PC-3 (cell line): ENCODE data around the gene METRN.

Experiments used
- CTCF ChIP-seq: fragments of 300-600 bp; sonication (generic); conservative IDR thresholded peaks from 2 replicates; pipeline ENCODE4 v1.5.1; 2017; ENCODE audit warnings: antibody characterized with exemption, low read depth, mild to moderate bottlenecking, low read length
- EZH2 ChIP-seq: fragments of 300-600 bp; sonication (generic); IDR thresholded peaks from one replicate; pipeline ENCODE4 v1.6.1; 2017; ENCODE audit warnings: antibody characterized with exemption, mild to moderate bottlenecking, low read length; ENCODE audit not compliant: unreplicated experiment
- EZH2phosphoT487 ChIP-seq: fragments of 300-600 bp; sonication (generic); IDR thresholded peaks from 2 replicates; pipeline ENCODE4 v1.6.1; 2018; ENCODE audit warnings: mild to moderate bottlenecking, antibody characterized with exemption, low read length, borderline replicate concordance

GRCh38 chr16:668519-669171 lies 46.3 kb upstream of the METRN start:
- no peak for TF ChIP-seq CTCF
- no peak for TF ChIP-seq EZH2phosphoT487
- TF ChIP-seq EZH2 = no peak
